ENCODE measurements around the gene TMEM39A. TPM values are rescaled to one million over a fixed set of nuclear protein-coding genes. Genes with fewer than 3 reads are reported as not detected.

Gene TMEM39A
- polyA plus RNA-seq, 6 donors from 2014 or later = 3.5 to 16.1 (median 10.7) TPM

GRCh38 chr3:119402791-119403190 lies 60.6 kb downstream of the TMEM39A start:
- H3K27me3 Mint-ChIP-seq = no peaks in the 10 kb centered on the region
- ATAC-seq (ENCODE audit: low read depth in 2 of 2) = no peak
- H3K4me3 Mint-ChIP-seq = no peak overlapping the region
- no peak for DNase-seq
- no peak overlapping the region for H3K27ac Mint-ChIP-seq
- no peaks in the 10 kb centered on the region for H3K9me3 Mint-ChIP-seq
- H3K4me1 Mint-ChIP-seq = peaks cover 0 to 7% (median 4%) of the 10 kb centered on the region in 3 donors
- no peaks in the 10 kb centered on the region for H3K36me3 Mint-ChIP-seq

DNA sequence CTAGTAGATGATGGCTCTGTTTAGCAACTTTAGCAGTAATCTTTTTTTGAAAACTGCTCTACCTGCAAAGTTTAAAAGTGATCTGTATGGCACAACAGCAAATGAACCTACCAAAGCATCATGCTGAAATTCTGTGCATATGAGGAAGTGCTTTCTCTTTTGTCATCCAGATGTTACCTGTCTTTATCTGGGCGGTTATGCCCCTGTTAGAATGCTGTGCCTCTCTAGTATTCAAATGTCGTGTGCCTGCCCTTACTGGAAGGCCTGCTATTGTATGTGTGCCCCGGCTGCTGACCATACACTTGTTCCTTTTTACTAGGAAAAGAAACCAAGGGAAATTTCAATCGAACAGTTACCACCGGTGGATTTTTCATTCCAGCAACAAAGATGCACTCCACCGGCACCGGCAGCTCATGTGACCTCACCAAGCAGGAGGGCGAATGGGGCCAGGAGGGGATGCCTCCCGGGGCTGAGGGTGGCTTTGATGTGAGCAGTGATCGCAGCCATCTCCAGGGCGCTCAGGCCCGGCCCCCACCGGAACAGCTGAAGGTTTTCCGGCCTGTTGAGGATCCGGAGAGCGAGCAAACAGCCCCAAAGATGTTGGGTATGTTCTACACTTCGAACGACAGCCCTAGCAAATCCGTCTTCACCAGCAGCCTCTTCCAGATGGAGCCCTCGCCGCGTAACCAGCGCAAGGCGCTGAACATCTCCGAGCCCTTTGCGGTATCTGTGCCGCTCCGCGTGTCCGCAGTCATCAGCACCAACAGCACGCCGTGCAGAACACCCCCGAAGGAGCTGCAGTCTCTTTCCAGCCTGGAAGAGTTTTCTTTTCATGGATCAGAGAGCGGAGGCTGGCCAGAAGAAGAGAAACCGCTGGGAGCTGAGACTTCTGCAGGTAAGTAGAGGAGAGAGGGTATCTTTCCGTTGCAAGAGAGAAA lies 61.6 kb downstream of the TMEM39A start:
- H3K4me3 Mint-ChIP-seq = no peak overlapping the region
- ATAC-seq (ENCODE audit: low read depth in 2 of 2) = no peak
- H3K36me3 Mint-ChIP-seq = no peaks in the 10 kb centered on the region
- no peaks in the 10 kb centered on the region for H3K27me3 Mint-ChIP-seq
- peaks cover 0 to 7% (median 4%) of the 10 kb centered on the region in 3 donors for H3K4me1 Mint-ChIP-seq
- H3K27ac Mint-ChIP-seq = peak overlapping the region in 1 of 6 donors; percentile 47
- no peaks in the 10 kb centered on the region for H3K9me3 Mint-ChIP-seq
- no peak for DNase-seq

GRCh38 chr3:119401069-119401468 lies 62.3 kb downstream of the TMEM39A start:
- no peak for ATAC-seq (ENCODE audit: low read depth in 2 of 2)
- H3K27me3 Mint-ChIP-seq = no peaks in the 10 kb centered on the region
- H3K9me3 Mint-ChIP-seq = no peaks in the 10 kb centered on the region
- H3K4me3 Mint-ChIP-seq = no peak overlapping the region
- H3K27ac Mint-ChIP-seq = peak overlapping the region in 3 of 6 donors; percentile 32 to 57 (median 47)
- no peaks in the 10 kb centered on the region for H3K36me3 Mint-ChIP-seq
- no peak for DNase-seq
- peaks cover 0 to 7% (median 4%) of the 10 kb centered on the region in 3 donors for H3K4me1 Mint-ChIP-seq

- DNase-seq (no peak), ATAC-seq (ENCODE audit: low read depth in 2 of 2) (no peak)
- no peaks in the 10 kb centered on the region for H3K9me3 Mint-ChIP-seq
- H3K4me1 Mint-ChIP-seq = peaks cover 0 to 7% (median 4%) of the 10 kb centered on the region in 3 donors
- no peak overlapping the region for H3K27ac Mint-ChIP-seq
- no peak overlapping the region for H3K4me3 Mint-ChIP-seq
- no peaks in the 10 kb centered on the region for H3K36me3 Mint-ChIP-seq
- no peaks in the 10 kb centered on the region for H3K27me3 Mint-ChIP-seq
These were observed 62.9 kb downstream of the TMEM39A start for GRCh38 chr3:119400466-119400865.

- DNase-seq (no peak), ATAC-seq (ENCODE audit: low read depth in 2 of 2) (no peak)
- Mint-ChIP-seq H3K27ac (no peak overlapping the region), H3K9me3 (no peaks in the 10 kb centered on the region), H3K4me3 (no peak overlapping the region), H3K36me3 (peaks cover 0 to 6% of the 10 kb centered on the region in 2 donors), H3K4me1 (peaks cover 0 to 7% (median 4%) of the 10 kb centered on the region in 3 donors), H3K27me3 (no peaks in the 10 kb centered on the region)
These were observed 66.5 kb downstream of the TMEM39A start for GRCh38 chr3:119396870-119397269.

GRCh38 chr3:119395923-119396358 lies 67.5 kb downstream of the TMEM39A start:
- DNase-seq (no peak), ATAC-seq (ENCODE audit: low read depth in 2 of 2) (no peak)
- H3K27ac Mint-ChIP-seq = no peak overlapping the region
- H3K4me1 Mint-ChIP-seq = peaks cover 0 to 5% (median 0%) of the 10 kb centered on the region in 3 donors
- peaks cover 1 to 6% of the 10 kb centered on the region in 2 donors for H3K36me3 Mint-ChIP-seq
- H3K9me3 Mint-ChIP-seq = no peaks in the 10 kb centered on the region
- H3K4me3 Mint-ChIP-seq = no peak overlapping the region
- no peaks in the 10 kb centered on the region for H3K27me3 Mint-ChIP-seq

GRCh38 chr3:119388577-119388976 lies 74.8 kb downstream of the TMEM39A start:
- DNase-seq = no peak
- H3K4me3 Mint-ChIP-seq = no peak overlapping the region
- H3K27me3 Mint-ChIP-seq = no peaks in the 10 kb centered on the region
- peak overlapping the region in 1 of 6 donors; percentile 52 for H3K27ac Mint-ChIP-seq
- ATAC-seq (ENCODE audit: low read depth in 2 of 2) = no peak
- H3K4me1 Mint-ChIP-seq = no peaks in the 10 kb centered on the region
- H3K9me3 Mint-ChIP-seq = no peaks in the 10 kb centered on the region
- peaks cover 4 to 10% of the 10 kb centered on the region in 2 donors for H3K36me3 Mint-ChIP-seq

- no peak for DNase-seq
- Mint-ChIP-seq H3K36me3 (no peaks in the 10 kb centered on the region), H3K4me3 (no peak overlapping the region), H3K27me3 (peaks cover 0 to 3% (median 0%) of the 10 kb centered on the region in 3 donors), H3K27ac (no peak overlapping the region), H3K9me3 (no peaks in the 10 kb centered on the region), H3K4me1 (no peaks in the 10 kb centered on the region)
- ATAC-seq (ENCODE audit: low read depth in 2 of 2) = no peak
These were observed 81.3 kb downstream of the TMEM39A start for GRCh38 chr3:119382134-119382533.

DNA sequence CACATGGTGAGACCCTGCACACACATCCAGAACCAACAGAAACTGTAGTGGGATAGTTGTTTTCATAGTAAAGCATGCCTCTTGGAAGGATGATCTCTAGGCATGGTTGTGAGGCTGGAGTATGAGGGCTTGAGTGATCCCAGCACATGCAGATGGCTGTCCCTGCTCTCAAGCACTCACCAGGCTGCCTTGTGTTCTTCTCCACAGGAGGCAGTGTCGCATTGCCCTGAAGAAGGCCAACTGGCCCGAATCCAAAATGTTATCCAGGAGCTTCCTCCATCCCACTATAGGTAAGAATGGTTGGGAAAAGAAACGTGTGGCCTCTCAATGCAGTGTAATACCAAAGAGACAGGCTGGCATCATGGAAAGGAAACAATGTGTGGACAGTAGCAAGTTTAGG lies 82.7 kb downstream of the TMEM39A start:
- Mint-ChIP-seq H3K36me3 (no peaks in the 10 kb centered on the region), H3K4me1 (no peaks in the 10 kb centered on the region), H3K27ac (no peak overlapping the region), H3K9me3 (no peaks in the 10 kb centered on the region), H3K27me3 (peaks cover 0 to 5% (median 0%) of the 10 kb centered on the region in 3 donors), H3K4me3 (no peak overlapping the region)
- ATAC-seq (ENCODE audit: low read depth in 2 of 2) (no peak), DNase-seq (no peak)

Other genes starting within 250 kb of the TMEM39A start
- gene B4GALT4, start 222.7 kb downstream of the TMEM39A start, polyA plus RNA-seq (ENCODE audit: low read depth in 6 of 6) = 1 to 10 TPM; 6.8 to 9.0 (median 8.1) TPM
- 1 to 10 TPM in 1 of 6 donors, under 1 TPM in 4, not detected in 1; 0.54 to 1.5 (median 0.83) TPM for gene ARHGAP31, start 169.2 kb downstream of the TMEM39A start, polyA plus RNA-seq (ENCODE audit: low read depth in 6 of 6)
- 10 to 100 TPM; 12.4 to 29.1 (median 22.2) TPM for gene POGLUT1, start 5.3 kb upstream of the TMEM39A start, polyA plus RNA-seq (ENCODE audit: low read depth in 6 of 6)
- gene TIMMDC1, start 34.9 kb upstream of the TMEM39A start, polyA plus RNA-seq (ENCODE audit: low read depth in 6 of 6) = 10 to 100 TPM; 57.3 to 77.6 (median 64.2) TPM
- gene CD80, start 96.0 kb upstream of the TMEM39A start, polyA plus RNA-seq (ENCODE audit: low read depth in 6 of 6) = 1 to 10 TPM in 1 of 6 donors, under 1 TPM in 4, not detected in 1; 0.60 to 1.1 (median 0.94) TPM
- 10 to 100 TPM; 10.4 to 16.8 (median 14.4) TPM for gene ADPRH, start 115.9 kb upstream of the TMEM39A start, polyA plus RNA-seq (ENCODE audit: low read depth in 6 of 6)
- gene PLA1A, start 134.3 kb upstream of the TMEM39A start, polyA plus RNA-seq (ENCODE audit: low read depth in 6 of 6) = not detected
- 1 to 10 TPM; 2.0 to 4.0 (median 2.4) TPM for gene POPDC2, start 197.0 kb upstream of the TMEM39A start, polyA plus RNA-seq (ENCODE audit: low read depth in 6 of 6)
- gene COX17, start 213.8 kb upstream of the TMEM39A start, polyA plus RNA-seq (ENCODE audit: low read depth in 6 of 6) = 10 to 100 TPM; 67.3 to 99.7 (median 81.1) TPM
- gene CFAP91, start 239.4 kb upstream of the TMEM39A start, polyA plus RNA-seq (ENCODE audit: low read depth in 6 of 6) = under 1 TPM in 3 of 6 donors, not detected in 3; 0.12 to 0.43 (median 0.31) TPM

All from naive B cell (primary cell).